Kidney glomerular epithelial cell (primary cell): ENCODE measurements around the gene MRAP2.

Source experiments
- DNase-seq: peaks from one replicate; lab custom pipeline; 2025; lab: John Stamatoyannopoulos, UW

The MRAP2 gene

GRCh38 chr6:84033523-84034451 is at the start of gene MRAP2:
TSS of gene MRAP2 (plus strand) at chr6:84033772. CDS start at chr6:84055319, 21,547 bp downstream.
- no peak for DNase-seq

GRCh38 chr6:83984411-83984810 is 49.2 kb upstream of the MRAP2 start:
- DNase-seq, result no peak

GRCh38 chr6:83985308-83985713 is 48.3 kb upstream of the MRAP2 start:
- DNase-seq, result no peak

- no peak for DNase-seq
Observed at GRCh38 chr6:83985715-83986114, 47.9 kb upstream of the MRAP2 start.

GRCh38 chr6:83998021-83998584 is 35.5 kb upstream of the MRAP2 start:
- no peak for DNase-seq

- no peak for DNase-seq
Observed at GRCh38 chr6:84001119-84001518, 32.5 kb upstream of the MRAP2 start.

GRCh38 chr6:84002226-84002625 is 31.3 kb upstream of the MRAP2 start:
- no peak for DNase-seq

GRCh38 chr6:84003131-84003530 is 30.4 kb upstream of the MRAP2 start:
- DNase-seq, result no peak

- DNase-seq, result no peak
Observed at GRCh38 chr6:84003654-84004053, 29.9 kb upstream of the MRAP2 start.

GRCh38 chr6:84007871-84008270 is 25.7 kb upstream of the MRAP2 start:
- no peak for DNase-seq

GRCh38 chr6:84013354-84013753 is 20.2 kb upstream of the MRAP2 start:
- DNase-seq, result no peak

GRCh38 chr6:84013931-84014330 is 19.6 kb upstream of the MRAP2 start:
- DNase-seq, result no peak

GRCh38 chr6:84016029-84016428 is 17.5 kb upstream of the MRAP2 start:
- DNase-seq, result no peak

GRCh38 chr6:84017709-84018452 is 15.7 kb upstream of the MRAP2 start:
- no peak for DNase-seq

GRCh38 chr6:84018453-84019061 is 15.0 kb upstream of the MRAP2 start:
- no peak for DNase-seq

GRCh38 chr6:84019141-84019841 is 14.3 kb upstream of the MRAP2 start:
- no peak for DNase-seq

GRCh38 chr6:84019842-84020211 is 13.7 kb upstream of the MRAP2 start:
- DNase-seq, result no peak

- DNase-seq, result no peak
Observed at GRCh38 chr6:84021625-84022024, 11.9 kb upstream of the MRAP2 start.

- no peak for DNase-seq
Observed at GRCh38 chr6:84026721-84027164, 6.8 kb upstream of the MRAP2 start.

- peak; percentile 12 for DNase-seq
Observed at GRCh38 chr6:84027340-84028181, 6.0 kb upstream of the MRAP2 start.

GRCh38 chr6:84028350-84028749 is 5.2 kb upstream of the MRAP2 start:
- DNase-seq, result no peak
